IPS DF 4.7 (cell line): ENCODE data around the gene AGK.
"Not testable (repeated sequence)": the region's sequence is repeated elsewhere in the genome, so short reads cannot be mapped to it uniquely, and the experiment has no call there.

ENCODE experiments used
- DNase-seq: peaks from one replicate; pipeline ENCODE4 v3.0.0-alpha.2; 2013; ENCODE audit warnings: low spot score; ENCODE audit errors: extremely low read depth

AGK gene

DNA sequence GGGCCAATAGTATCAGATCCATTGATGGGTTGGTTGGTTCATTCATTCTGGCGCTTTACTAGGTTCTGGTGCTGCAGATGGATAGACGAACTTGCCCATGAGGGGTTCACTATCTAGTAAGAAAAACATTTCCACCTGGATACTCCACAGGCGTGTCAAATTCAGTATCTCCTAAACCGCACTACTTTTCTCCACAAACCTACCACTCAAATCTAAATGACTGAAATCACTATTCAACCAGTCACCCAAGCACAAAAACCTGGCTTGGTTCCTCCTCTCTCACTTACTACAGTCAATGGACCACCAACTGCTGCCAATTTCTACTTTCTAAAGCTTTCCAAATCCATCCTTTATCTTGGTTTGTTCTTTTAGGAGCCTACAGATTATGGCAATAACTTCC lies 572 bp downstream of the AGK start:
- no peak for DNase-seq

DNA sequence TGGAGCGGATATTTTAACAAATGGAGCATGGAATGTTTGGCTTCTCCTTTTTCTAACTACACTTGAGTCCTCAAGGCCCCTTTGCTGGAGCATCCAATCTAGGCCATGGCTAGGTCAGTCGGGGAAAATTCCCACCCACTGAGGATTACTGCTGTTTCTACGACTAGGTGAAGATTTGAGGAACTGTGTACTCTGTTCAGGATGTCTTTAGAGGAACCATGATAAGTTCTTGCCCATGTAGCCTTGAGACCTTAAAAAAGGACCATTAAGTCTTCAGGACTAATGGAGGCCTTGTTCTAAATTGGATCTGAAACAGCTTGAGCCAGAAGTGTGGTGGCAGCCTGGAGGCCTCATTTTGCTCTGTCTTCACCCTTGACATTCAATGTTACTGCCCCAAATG lies 6.2 kb downstream of the AGK start:
- DNase-seq: no peak

DNA sequence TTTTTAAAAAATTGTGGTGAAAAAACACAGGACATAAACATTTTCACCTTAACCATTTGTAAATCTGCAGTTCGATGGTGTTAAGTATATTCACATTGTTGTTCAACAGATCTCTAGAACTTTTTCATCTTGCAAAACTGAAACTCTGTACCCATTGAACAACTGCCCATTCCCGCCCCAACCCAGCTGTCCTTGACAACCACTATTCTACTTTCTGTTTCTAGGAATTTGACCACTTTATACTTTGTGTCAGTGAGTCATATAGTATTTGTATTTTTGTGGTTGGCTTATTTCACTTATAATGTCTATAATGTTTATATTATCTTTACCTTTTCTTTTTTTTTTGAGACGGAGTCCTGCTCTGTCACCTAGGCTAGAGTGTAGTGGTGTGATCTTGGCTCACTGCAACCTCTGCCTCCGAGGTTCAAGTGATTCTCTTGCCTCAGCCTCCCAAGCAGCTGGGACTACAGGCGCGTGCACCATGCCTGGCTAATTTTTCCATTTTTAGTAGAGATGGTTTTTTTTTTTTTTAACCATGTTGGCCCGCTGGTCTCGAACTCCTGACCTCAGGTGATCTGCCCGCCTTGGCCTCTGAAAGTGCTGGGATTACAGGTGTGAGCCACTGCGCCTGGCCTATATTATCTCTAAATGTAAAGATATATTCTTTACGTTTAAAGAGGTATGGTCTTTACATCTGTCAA lies 6.8 kb downstream of the AGK start:
- not testable (repeated sequence) for DNase-seq

DNA sequence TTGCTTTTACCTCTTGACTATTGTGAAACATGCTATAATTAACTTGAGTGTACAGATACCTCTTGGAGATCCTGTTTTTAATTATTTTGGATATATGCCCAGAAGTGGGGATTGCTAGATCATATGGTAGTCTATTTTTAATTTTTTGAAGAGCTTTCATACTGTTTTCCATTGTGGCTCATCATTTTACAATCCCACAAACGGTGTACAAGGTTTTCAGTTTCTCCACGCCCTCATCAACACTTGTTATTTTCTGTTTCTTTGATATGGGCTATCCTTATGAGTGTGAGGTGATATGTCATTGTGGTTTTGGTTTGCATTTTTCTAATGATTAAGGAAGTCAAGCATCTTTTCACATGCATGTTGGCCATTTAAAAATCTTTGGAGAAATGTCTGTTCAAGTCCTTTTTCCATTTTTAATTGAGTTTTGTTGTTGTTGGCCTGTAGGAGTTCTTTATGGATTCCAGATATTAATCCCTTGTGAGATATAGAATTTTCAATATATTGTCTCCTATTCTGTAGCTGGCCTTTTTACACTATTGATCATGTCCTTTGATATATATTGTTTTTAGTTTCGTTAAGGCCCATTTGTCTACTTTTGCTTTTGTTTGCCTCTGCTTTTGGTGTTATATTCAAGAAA lies 7.5 kb downstream of the AGK start:
- DNase-seq: no peak

DNA sequence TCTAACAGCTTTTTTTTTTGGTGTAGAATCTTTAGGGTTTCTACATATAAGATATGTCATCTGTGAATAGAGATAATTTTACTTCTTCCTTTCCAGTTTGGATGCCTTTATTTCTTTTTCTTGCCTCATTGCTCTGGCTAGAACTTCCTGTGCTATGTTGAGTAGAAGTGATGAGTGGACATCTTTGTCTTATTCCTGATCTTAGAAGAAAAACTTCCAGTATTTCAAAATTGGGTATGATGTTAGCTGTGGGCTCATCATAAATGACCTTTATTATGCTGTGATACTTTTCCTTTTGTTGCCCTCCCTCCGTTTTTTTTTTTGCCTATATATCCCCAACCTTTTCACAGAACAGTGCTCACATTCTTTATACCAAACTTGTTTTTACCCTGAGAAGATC lies 8.8 kb downstream of the AGK start:
- DNase-seq: no peak

DNA sequence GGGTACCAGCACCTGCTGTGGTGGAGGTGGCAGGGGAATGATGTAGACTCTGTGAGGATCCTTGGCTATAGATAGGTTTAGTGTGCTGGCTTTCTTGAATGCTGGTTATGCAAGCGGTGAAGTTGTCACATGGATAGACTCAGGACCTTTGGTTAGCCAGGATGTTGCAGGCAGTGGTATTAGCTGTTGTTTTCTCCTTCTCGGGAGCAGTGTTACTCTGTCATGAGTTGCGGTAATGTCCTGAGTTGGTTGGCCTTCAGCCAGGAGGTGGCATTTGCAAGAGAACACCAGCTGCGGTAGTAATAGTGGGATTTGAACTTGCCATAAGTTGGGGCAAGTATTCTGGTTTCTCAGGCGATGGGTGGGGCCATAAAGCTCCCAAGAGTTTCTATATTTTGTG lies 10.8 kb downstream of the AGK start:
- DNase-seq: no peak

DNA sequence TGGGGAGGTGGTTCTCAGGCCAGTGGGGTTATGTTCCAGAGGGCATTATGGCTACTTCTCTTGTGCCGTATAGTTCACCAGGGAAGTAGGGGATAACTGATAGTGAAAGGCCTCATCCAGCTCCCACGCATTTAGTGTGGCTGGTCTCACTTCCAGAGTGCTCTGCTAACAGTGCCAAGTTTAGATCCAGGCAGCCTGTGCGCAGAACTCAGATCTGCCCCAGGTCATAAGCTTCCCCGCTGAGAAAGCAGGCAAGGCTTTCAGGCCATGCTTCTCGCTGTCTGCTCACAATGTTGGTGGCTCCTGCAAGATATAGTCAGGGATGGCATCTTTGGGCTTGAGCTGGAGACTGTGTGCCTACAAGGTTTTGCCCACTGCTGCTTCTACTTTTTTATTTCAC lies 11.3 kb downstream of the AGK start:
- no peak for DNase-seq

DNA sequence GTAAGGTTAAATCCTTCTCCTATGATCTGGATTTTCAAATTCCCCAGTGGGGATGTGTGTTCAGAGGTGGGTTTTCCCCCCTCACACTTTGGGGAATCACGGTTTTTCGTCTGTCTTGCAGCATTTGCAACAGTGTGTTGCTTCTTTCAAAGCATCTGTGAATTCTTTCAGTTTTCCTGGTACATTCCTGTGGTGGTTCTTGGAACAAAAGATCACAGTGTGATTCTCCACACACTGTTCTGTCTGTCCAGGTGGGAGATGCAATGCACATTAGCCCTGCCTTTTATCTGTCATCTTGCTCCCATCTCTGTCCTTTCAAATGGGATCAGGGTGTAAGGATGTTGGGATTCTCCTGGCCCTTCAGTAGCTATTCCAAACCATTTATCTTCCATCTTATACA lies 11.8 kb downstream of the AGK start:
- no peak for DNase-seq

DNA sequence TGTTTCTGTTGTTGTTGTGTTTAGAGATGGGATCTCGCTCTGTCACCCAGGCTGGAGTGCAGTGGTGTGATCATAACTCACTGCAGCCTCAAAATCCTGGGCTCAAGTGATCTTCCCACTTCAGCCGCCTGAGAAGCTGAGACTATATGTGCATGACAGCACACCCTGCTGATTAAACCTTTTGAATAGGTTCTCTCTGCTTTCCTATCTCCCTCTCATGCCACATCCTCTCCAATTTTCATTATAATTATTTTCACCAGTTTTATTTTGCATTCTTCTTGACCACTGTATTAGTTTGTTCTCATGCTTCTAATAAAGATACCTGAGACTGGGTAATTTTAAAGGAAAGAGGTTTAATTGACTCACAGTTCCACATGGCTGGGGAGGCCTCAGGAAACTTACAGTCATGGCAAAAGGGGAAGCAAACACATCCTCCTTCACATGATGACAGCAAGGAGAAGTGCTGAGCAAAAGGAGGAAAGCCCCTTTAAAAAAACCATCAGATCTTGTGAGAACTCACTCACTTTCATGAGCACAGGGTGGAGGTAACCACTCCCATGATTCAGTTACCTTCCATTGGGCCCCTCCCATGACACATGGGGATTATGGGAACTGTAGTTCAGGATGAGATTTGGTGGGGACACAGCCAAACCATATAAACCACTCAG lies 12.9 kb downstream of the AGK start:
- no peak for DNase-seq

DNA sequence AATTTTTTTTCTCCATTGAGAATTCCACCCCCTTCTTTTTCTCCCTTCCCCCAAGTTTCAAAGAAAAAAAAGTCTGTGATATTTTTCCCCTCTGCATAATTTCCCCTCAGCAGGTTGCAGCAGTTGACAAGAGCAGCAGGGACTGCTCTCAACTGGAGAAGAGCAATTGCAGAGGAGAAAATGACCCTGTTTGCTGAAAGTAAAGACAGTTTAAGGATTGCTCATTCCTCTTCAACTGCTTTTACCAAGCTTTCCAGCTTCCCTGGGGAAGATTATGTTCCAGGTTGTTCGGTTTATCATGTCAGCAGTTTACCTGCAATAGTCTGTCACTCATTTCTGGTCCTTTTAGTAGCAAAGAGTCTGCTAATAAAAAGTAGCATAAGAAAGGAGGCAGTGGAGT lies 16.2 kb downstream of the AGK start:
- no peak for DNase-seq

DNA sequence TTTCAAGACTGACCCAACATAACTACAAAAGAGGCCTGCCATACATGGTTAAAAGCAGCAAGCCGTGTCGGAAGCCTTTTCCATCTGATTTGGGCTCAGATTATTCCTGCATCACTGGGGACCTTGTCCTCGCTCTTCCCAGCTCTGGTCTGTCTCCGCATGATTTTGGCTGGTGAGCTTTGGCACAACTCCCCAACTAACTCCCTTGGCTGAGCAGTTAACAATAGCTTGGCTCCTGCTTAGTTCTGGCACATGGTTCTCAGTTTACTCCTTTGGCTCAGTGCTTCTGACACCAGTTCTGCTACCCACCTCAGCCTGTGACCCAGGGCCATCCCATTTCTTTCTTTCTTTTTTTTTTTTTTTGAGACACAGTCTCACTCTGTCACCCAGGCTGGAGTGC lies 17.0 kb downstream of the AGK start:
- no peak for DNase-seq

DNA sequence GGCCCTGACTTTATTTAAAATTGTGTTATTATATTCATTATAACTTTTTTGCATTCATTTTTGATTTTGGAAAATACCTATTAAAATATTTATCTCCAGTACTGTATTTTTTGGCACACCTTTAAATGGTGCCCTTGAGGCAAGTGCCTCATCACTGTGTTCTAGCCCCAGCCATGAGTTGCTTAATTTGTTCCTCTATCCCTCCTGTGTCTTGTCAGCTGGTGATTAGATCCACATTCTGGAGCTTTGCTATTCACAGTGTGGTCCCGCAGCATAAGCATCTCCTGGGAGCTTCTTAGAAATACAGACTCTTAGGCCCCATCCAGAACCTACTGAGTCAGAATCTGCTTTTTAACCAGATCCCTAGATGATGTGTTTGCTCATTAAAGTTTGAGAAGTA lies 19.8 kb downstream of the AGK start:
- no peak for DNase-seq

DNA sequence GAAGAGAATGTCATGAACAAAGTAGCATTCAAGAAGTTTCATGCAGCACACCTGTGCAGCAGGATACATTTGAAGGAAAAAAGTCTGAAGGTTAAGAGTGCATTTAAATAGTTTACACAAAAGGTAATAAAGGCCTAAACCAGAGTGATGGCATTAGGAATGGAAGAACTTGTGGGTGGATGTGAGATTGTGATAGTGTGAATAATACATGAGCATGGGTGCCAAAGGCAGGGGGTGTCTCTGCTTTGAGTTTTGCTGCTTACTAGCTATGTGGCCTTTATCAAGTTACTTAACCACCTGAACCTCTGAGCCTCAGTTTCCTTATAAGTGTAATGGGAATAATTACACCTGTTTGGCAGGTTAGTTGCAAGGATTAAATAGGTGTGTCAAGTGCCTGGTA lies 21.0 kb downstream of the AGK start:
- no peak for DNase-seq

DNA sequence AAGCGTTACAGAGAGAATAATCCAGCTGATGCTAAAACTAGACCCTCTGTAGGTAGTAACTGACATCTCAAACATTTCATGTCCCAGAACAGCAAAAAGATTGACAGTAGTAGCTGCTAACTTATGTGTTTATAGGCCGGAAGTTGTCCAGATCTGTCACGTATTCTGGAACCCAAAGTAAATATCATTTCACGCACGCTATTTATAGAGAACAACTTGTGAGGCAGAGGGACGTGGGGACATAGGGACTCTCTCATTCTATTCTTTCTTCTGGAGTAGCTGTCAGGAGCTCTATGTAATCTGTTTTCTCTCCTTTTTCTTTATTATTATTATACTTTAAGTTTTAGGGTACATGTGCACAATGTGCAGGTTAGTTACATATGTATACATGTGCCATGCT lies 22.3 kb downstream of the AGK start:
- no peak for DNase-seq

DNA sequence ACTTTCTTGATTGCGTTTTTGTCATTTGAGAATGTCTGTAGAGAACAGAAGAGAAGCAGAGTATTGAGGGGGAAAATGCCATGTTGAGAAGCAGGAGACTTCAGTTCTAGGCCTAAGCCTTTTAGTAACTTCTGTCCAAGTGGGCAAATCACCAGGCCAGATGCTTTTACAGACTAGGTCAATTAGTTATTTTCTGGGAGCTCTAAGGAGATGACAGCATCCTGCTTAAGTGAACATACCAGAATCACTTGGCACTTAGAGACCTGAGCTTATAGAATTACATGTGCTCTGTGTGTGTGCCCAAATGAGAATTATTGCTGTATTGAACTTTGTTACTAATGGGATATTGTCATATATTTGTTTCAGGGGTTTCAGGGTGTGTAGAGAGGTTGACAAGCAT lies 24.0 kb downstream of the AGK start:
- DNase-seq: no peak

DNA sequence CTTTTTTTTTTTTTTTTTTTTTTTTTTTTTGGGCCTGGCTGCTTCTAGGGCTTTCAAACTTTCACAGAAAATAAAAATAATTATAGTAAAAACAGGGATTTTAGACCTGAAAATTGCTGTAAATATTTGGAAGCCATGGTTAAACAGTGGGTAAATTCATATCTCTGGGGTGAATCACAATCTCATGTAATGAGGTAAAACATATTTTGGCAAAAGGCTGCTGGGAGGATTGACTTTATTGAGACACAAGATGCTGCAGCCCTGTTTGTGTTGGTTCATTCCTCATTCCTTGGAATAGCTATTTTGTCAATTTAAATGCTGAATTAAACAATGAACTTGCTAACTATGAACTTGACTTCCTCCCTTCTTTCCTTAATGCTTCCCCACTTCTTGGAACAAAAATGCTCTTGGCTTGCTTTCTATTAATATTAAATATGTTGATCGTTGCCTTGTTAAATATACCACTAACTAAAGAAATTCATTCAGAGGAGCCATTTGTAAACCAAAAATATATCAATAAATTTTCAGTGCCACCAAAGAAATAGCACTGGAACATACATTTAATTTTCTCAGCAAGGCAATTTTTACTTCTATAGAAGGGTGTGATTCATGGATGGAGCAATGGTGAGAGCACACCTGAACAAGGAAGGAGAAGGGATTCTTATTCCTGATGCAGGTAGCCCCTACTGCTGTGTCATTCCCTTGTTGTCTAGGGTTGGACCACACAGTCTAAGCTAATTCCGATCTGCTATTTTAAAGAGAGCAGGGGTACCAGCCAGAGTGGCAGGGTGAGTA lies 24.6 kb downstream of the AGK start:
- DNase-seq: no peak

DNA sequence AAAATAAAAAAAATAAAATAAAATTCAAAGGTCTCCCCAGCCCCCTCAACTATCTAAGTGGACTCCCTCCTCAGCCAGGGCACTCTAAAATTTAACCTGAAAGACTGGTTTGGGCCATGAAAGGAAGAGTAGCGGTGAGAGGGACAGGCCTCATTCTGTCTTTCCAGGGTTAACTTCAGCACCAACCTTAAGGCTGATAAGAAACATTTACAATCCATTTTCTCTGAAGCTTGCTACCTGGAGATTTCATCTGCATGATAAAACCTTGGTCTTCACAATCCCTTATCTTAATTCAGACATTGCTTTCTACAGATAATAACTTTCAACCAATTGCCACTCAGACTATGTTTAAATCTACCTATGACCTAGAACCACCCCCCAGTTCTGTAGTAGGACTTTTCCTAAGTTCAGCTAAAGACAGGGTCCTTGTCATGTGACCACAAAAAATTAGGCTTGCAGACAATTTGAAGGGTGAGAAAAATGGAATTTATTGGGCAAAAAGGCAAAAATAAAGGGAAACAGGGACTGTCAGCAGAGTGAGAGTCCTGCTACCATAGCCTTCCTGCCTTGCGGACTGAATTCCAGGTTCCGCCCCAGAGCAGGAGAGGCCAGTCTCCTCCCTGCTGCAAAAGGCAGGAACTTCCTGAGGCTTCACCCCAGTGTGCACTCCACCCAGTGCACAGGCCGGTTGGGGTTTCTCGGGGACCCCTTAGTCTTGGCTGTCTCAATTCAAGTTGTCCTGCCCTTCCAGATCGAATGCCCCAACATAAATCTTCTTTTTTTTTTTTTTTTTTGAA lies 26.0 kb downstream of the AGK start:
- DNase-seq: no peak

DNA sequence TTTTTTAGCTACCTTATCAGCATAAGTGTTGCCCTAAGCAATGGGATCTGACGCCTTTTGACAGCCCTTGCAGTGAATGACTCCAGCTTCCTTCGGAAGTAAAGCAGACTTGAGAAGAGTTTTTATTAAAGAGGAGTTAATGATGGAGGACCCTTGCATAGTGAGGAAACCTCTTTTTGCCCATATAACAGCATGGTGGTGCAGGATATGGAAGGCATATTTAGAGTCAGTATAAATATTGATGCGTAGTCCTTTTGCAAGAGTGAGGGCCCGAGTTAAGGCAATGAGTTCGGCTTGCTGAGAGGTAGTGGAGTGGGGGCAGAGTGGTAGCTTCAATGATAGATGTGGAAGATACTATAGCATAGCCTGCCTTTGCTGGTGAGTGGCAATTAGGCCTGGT lies 28.7 kb downstream of the AGK start:
- DNase-seq: not testable (repeated sequence)

DNA sequence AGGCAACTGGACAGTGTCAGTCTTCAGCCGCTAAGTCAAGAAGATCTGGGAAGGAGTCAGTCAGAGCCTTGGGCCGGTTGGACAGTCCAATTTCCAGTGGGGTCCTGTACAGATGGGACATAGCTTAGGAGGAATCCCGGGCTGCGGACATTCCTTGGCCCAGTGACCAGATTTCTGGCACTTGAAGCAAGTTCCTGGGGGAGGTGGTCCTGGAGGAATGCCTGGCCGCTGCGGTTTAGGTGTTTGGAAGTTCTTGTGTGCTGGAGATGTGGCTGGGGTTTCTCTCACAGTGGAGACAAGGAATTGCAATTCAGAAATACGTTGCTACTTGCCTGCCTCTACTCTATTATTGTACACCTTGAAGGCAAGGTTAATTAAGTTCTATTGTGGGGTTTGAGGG lies 30.9 kb downstream of the AGK start:
- DNase-seq: not testable (repeated sequence)

DNA sequence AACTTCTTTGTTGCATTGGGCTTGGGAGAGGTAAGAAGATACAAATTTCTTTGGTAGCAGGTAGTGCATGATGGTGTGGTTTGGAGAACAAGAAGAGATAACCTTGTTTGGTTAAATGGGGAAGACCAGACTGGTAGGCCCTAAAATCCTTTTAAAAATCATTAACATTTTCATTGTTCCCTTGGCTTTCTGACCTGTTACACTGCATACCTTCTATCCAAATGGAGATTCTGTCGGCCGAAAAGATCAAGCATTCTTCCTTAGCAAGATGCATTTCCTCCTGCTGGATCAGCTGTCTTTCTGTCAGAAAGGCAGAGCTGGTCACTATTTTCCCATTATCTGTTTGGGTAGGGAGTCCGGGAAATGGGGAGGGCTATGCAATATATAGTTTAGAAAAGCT lies 33.7 kb downstream of the AGK start:
- DNase-seq: peak; percentile 94
